Activated naive CD8-positive, alpha-beta T cell (primary cell): ENCODE data around the gene PIEZO2.

Experiments
- H3K27ac Mint-ChIP-seq: one replicate; pipeline ENCODE4 v1.8.0; 2021; ENCODE audit warnings: mixed read lengths
- H3K27me3 Mint-ChIP-seq: one replicate; pipeline ENCODE4 v1.8.0; 2021; ENCODE audit warnings: mixed read lengths
- H3K36me3 Mint-ChIP-seq: one replicate; pipeline ENCODE4 v1.8.0; 2021; ENCODE audit warnings: mixed read lengths
- H3K4me1 Mint-ChIP-seq: one replicate; pipeline ENCODE4 v1.8.0; 2021; ENCODE audit warnings: low read depth, mixed read lengths
- H3K4me3 Mint-ChIP-seq: one replicate; pipeline ENCODE4 v1.8.0; 2021; ENCODE audit warnings: mild to moderate bottlenecking, mixed read lengths
- H3K9me3 Mint-ChIP-seq: one replicate; pipeline ENCODE4 v1.8.0; 2021; ENCODE audit warnings: low read depth, mixed read lengths

Gene PIEZO2

GRCh38 chr18:11073971-11074370, 75.4 kb downstream of the PIEZO2 start:
- Mint-ChIP-seq H3K9me3 (no peaks in the 10 kb centered on the region), H3K4me3 (no peak overlapping the region), H3K36me3 (no peaks in the 10 kb centered on the region), H3K27me3 (peaks cover 1% of the 10 kb centered on the region), H3K27ac (no peak overlapping the region), H3K4me1 (no peaks in the 10 kb centered on the region)

DNA sequence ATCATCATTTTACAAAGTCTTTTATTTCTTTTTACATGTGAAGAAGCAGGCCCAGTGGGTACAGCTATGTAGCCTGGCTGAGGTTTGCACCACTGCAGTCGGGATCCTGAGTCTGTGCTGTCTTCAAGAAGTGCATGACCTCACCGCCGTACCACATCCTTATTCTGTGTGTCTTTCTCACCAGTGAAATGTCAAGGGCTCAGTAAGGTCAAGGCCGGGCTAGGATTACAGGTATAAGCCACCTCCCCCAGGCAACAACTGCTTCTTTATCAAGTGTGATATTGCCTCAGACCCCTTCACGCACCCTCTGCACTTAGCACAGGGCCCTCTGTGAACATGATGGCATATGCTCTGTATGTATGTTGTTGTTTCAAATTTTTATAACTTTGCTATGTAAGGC, 76.7 kb downstream of the PIEZO2 start:
- H3K4me1 Mint-ChIP-seq: no peaks in the 10 kb centered on the region
- no peak overlapping the region for H3K4me3 Mint-ChIP-seq
- H3K27ac Mint-ChIP-seq: no peak overlapping the region
- H3K36me3 Mint-ChIP-seq: no peaks in the 10 kb centered on the region
- peaks cover 1% of the 10 kb centered on the region for H3K27me3 Mint-ChIP-seq
- no peaks in the 10 kb centered on the region for H3K9me3 Mint-ChIP-seq

DNA sequence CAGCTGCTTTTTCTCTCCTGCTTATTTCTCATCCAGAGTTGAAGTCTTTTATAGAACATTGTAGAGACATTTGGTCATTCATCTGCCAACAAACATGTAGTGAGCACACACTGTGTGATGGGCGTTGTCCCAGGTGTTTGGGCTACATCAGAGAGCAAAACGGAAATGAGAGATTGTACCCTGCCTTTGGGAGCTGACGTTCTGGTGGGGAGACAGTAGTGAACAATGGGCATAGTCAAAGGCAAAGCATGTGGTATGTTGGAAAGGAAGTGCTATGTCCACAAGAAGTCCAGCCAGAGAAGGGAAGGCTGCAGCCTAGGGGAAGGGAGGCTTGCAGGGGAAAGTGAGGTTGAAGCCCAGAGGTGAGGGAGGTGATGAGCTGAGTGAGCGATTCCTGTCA, 78.1 kb downstream of the PIEZO2 start:
- H3K27ac Mint-ChIP-seq: no peak overlapping the region
- no peaks in the 10 kb centered on the region for H3K27me3 Mint-ChIP-seq
- no peaks in the 10 kb centered on the region for H3K36me3 Mint-ChIP-seq
- H3K4me3 Mint-ChIP-seq: no peak overlapping the region
- H3K9me3 Mint-ChIP-seq: no peaks in the 10 kb centered on the region
- H3K4me1 Mint-ChIP-seq: no peaks in the 10 kb centered on the region

DNA sequence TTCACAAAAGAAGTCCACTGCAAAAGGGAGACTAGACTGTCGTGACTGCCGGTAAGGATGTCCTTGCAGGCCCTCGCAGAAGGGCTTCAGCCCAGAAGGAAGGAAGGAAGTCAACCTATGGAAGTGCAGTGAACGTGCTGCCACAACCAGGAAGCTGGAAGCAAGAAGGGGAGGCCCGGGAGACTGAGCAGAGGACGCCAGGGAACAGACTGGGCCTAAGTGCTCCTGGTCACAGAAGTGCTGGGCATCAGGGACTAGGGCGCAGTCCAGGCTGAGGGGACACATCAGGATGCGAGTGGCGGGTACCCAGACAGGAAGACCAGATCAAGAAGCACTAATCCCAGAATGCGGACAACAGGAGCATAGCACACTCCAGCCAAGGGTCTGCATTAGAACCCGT, 78.8 kb downstream of the PIEZO2 start:
- Mint-ChIP-seq H3K4me1 (no peaks in the 10 kb centered on the region), H3K4me3 (no peak overlapping the region), H3K27me3 (no peaks in the 10 kb centered on the region), H3K36me3 (no peaks in the 10 kb centered on the region), H3K9me3 (no peaks in the 10 kb centered on the region), H3K27ac (no peak overlapping the region)

DNA sequence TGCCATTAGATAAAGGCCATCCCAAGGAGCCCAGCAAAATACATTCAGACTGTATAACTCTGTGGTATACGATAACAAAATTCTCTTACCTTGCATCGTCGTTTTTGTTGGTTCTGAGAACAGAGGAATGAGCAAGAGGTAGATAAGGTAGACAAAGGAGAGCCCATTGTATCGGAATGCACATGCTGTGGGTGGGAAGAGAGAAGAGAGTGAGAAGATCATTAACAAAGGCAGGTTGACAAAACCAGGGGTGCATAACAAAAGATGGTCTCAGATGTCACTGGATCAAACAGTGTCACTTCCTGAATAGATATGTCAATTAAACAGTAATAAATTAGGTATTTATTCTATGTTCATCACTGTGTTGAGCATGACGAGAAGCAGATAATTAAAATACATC, 83.3 kb downstream of the PIEZO2 start:
- Mint-ChIP-seq H3K27ac (no peak overlapping the region), H3K4me3 (no peak overlapping the region)

DNA sequence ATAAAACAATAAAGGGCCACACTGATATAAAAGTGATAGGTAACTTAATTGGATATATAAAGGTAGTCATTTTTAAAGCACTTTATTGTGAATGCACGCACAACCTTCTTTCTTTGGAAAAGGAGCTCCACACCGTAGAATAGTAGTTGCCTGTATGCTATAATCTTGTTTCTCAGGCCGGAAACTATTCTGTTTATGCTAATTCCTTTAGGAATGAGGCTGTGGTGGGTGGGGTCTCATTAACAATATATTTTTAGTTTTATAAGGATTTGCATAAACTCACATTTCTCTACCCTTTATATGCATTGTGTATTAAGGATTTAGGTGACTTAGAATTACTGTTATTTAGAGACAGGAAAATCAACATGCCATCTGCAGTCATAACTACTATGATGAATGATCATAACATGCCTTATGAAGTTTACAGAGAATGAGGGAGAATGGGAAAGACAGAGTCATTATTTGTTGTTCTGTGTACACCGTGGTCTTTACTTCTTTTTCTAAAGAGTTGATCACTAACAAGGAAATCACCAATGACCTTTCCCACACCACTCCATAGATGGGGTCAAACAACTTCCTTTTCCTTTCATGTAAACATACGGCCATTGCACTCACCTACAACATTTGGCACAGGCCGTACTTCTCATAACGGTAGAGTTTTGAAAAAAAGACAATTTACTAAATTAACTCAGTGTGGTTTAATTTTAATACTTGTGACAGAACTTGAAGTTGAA, 84.5 kb downstream of the PIEZO2 start:
- Mint-ChIP-seq H3K4me1 (no peaks in the 10 kb centered on the region), H3K27me3 (no peaks in the 10 kb centered on the region), H3K4me3 (no peak overlapping the region), H3K27ac (no peak overlapping the region), H3K9me3 (no peaks in the 10 kb centered on the region), H3K36me3 (no peaks in the 10 kb centered on the region)

More for the DNA sequence above, 83.3 kb downstream of the PIEZO2 start:
- H3K27me3 Mint-ChIP-seq: no peaks in the 10 kb centered on the region
- no peaks in the 10 kb centered on the region for H3K36me3 Mint-ChIP-seq
- no peaks in the 10 kb centered on the region for H3K9me3 Mint-ChIP-seq
- no peaks in the 10 kb centered on the region for H3K4me1 Mint-ChIP-seq

- H3K4me1 Mint-ChIP-seq: no peaks in the 10 kb centered on the region
- no peaks in the 10 kb centered on the region for H3K9me3 Mint-ChIP-seq
- H3K4me3 Mint-ChIP-seq: no peak overlapping the region
- no peaks in the 10 kb centered on the region for H3K27me3 Mint-ChIP-seq
- no peaks in the 10 kb centered on the region for H3K36me3 Mint-ChIP-seq
- H3K27ac Mint-ChIP-seq: no peak overlapping the region
Measured at GRCh38 chr18:11064106-11064505, 85.3 kb downstream of the PIEZO2 start.

- Mint-ChIP-seq H3K27ac (no peak overlapping the region), H3K36me3 (no peaks in the 10 kb centered on the region), H3K27me3 (no peaks in the 10 kb centered on the region), H3K4me1 (no peaks in the 10 kb centered on the region), H3K9me3 (no peaks in the 10 kb centered on the region), H3K4me3 (no peak overlapping the region)
Measured at GRCh38 chr18:11055721-11056120, 93.6 kb downstream of the PIEZO2 start.

DNA sequence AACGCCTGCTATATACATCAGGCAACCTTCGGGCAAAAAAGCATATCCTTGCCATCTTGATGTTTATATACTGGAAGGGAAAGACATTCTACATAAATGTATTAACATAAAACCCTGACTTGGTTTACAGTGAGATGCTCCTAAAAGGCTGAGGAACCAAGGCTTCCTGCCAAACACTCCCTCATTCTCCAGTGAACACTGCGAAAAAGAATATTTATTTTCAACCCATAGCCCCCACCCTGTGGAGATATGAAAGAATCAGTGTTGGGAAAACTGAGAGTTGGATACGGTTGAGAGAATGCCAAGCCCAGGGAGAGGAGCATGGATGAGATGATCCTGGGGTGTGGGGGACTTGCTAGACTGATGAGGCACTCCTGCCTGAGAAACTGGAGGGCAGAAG, 94.9 kb downstream of the PIEZO2 start:
- no peaks in the 10 kb centered on the region for H3K4me1 Mint-ChIP-seq
- H3K4me3 Mint-ChIP-seq: no peak overlapping the region
- H3K27ac Mint-ChIP-seq: no peak overlapping the region
- no peaks in the 10 kb centered on the region for H3K27me3 Mint-ChIP-seq
- H3K36me3 Mint-ChIP-seq: no peaks in the 10 kb centered on the region
- H3K9me3 Mint-ChIP-seq: no peaks in the 10 kb centered on the region

DNA sequence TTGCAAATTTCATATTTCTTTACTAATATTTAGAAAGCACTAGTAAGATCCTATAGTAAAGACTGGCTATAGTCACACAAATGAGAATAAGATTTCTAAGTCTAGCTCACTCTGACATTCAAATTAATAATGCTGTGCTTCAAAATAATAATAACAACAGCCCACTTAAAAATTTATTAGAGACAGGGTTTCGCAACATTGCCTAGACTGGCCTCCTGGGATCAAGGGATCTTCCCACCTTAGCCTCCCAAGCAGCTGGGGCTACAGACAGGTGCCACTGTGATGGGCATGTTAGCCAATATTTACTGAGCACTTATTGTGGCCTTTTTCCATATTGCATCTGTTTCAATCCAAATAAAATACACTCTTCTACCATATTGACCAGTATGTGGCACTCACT, 96.1 kb downstream of the PIEZO2 start:
- Mint-ChIP-seq H3K27me3 (no peaks in the 10 kb centered on the region), H3K4me3 (no peak overlapping the region), H3K4me1 (no peaks in the 10 kb centered on the region), H3K36me3 (no peaks in the 10 kb centered on the region), H3K27ac (no peak overlapping the region), H3K9me3 (no peaks in the 10 kb centered on the region)

GRCh38 chr18:11052800-11053199, 96.6 kb downstream of the PIEZO2 start:
- Mint-ChIP-seq H3K9me3 (no peaks in the 10 kb centered on the region), H3K4me3 (no peak overlapping the region), H3K27me3 (no peaks in the 10 kb centered on the region), H3K36me3 (no peaks in the 10 kb centered on the region), H3K27ac (no peak overlapping the region), H3K4me1 (no peaks in the 10 kb centered on the region)

DNA sequence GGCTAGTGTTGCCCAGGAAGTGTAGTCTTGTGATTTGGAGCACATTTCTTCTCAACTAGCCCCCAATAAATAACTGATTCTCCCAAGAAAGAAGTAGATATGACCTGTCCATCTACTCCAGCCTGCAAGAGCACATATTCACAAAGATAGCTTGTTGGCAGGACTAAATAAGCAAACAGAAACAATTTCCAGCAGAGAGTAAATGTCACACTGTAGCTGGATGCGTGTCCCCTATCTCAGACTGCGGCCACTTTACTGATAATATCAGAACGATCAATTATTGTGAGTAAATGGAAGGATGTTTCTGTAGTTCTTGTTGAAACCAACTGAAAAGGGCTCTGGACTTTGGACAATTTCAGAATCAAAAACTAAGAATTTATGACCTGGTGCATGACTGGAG, 97.9 kb downstream of the PIEZO2 start:
- Mint-ChIP-seq H3K4me3 (no peak overlapping the region), H3K4me1 (no peaks in the 10 kb centered on the region), H3K27ac (no peak overlapping the region), H3K9me3 (no peaks in the 10 kb centered on the region), H3K36me3 (no peaks in the 10 kb centered on the region), H3K27me3 (no peaks in the 10 kb centered on the region)

GRCh38 chr18:11050966-11051365, 98.4 kb downstream of the PIEZO2 start:
- Mint-ChIP-seq H3K36me3 (no peaks in the 10 kb centered on the region), H3K27me3 (no peaks in the 10 kb centered on the region), H3K4me1 (no peaks in the 10 kb centered on the region), H3K4me3 (no peak overlapping the region), H3K9me3 (no peaks in the 10 kb centered on the region), H3K27ac (no peak overlapping the region)

GRCh38 chr18:11047817-11048216, 101.6 kb downstream of the PIEZO2 start:
- H3K36me3 Mint-ChIP-seq: no peaks in the 10 kb centered on the region
- no peaks in the 10 kb centered on the region for H3K4me1 Mint-ChIP-seq
- H3K4me3 Mint-ChIP-seq: no peak overlapping the region
- no peaks in the 10 kb centered on the region for H3K27me3 Mint-ChIP-seq
- no peak overlapping the region for H3K27ac Mint-ChIP-seq
- H3K9me3 Mint-ChIP-seq: no peaks in the 10 kb centered on the region

DNA sequence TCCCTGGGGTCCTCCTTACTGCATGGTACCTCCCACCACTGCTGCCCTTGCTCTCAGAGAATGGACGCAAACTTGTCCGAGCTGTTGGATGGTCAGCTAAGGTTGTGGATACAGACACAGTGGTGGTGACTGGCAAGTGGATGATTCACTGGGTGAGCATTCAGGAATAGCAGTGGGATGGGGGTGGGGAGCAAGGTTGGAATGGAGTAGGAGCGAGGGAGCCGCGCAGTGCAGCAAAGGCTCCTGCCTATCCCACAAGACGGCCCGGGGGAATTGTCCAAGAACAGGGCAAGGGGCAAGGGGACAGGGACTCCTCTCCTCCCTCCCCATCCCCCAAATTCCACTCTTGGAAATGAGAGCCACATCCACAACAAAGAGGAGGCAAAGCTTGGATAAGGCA, 102.2 kb downstream of the PIEZO2 start:
- H3K4me1 Mint-ChIP-seq: no peaks in the 10 kb centered on the region
- no peak overlapping the region for H3K4me3 Mint-ChIP-seq
- H3K9me3 Mint-ChIP-seq: no peaks in the 10 kb centered on the region
- H3K27ac Mint-ChIP-seq: no peak overlapping the region
- H3K36me3 Mint-ChIP-seq: no peaks in the 10 kb centered on the region
- H3K27me3 Mint-ChIP-seq: no peaks in the 10 kb centered on the region

GRCh38 chr18:11046140-11046539, 103.2 kb downstream of the PIEZO2 start:
- Mint-ChIP-seq H3K27ac (no peak overlapping the region), H3K4me3 (no peak overlapping the region), H3K9me3 (no peaks in the 10 kb centered on the region), H3K36me3 (no peaks in the 10 kb centered on the region), H3K4me1 (no peaks in the 10 kb centered on the region), H3K27me3 (no peaks in the 10 kb centered on the region)
